SIG-M5 (cell line): ENCODE measurements around the gene KCTD10.
"Not testable (repeated sequence)": the region's sequence is repeated elsewhere in the genome, so short reads cannot be mapped to it uniquely, and the experiment has no call there.

Experiments
- DNase-seq: peaks from one replicate; lab custom pipeline; 2025; lab: John Stamatoyannopoulos, UW

Gene KCTD10

DNA sequence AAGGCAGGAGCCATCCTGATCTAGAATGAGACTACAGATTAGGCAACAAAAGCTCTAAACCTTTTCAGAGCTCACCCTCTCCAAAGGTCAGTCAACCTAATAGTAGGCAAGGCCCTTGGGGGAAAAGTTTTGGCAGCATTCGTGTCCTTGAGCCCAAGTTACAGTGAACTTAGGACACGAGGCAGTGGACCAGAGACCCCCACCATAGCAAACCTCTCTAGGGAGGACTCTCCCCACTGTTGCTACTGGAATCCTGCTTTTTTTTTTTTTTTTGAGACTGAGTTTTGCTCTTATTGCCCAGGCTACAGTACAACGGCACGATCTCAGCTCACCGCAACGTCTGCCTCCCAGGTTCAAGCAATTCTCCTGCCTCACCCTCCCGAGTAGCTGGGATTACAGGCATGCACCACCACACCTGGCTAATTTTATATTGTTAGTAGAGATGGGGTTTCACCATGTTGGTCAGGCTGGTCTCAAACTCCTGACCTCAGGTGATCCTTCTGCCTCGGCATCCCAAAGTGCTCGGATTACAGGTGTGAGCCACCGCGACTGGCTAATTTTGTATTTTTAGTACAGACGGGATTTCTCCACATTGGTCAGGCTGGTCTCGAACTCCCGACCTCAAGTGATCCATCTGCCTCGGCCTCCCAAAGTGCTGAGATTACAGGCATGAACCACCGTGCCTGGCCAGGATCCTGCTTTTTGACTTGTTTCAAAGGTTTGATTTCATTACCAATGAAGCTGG, 3.4 kb downstream of the KCTD10 start:
- DNase-seq, result not testable (repeated sequence)

DNA sequence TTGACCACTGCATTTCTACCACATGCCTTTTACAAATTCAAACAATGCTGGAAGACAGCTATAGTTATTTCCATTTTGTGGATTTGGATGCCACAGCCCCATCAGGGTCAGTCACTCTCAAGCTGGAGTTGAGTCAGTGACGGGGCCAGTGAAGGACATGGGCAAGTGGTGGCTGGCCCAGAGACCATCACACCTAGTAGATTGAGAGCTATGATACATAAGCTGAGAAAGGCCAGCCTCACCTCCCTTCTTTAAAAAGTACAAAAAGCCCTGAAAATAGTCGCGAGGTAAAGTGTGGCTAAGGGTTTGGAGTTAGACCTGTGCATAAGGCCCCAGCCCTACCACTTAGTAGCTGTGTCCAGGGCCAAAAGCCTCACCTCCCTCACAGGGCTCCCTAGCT, 4.1 kb downstream of the KCTD10 start:
- no peak for DNase-seq

DNA sequence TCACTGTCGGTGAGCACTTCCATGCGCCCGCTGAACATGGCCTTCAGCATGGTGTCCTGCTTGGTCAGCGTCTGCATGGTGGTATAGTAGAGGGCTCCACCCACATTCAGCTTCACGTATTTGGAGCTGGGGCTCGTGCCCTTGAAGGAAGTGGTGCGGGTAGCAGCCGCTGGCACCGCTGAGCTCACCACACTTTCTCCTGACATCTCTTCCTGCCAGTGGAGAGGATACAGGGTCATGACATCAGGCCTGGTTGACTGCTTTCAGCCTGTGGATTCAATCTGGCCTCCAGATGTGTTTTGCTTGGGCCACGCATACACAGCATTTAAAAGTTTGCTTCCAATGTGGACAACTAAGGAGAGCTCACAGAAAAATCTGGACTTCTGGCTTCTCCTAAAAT, 7.6 kb downstream of the KCTD10 start:
- no peak for DNase-seq

DNA sequence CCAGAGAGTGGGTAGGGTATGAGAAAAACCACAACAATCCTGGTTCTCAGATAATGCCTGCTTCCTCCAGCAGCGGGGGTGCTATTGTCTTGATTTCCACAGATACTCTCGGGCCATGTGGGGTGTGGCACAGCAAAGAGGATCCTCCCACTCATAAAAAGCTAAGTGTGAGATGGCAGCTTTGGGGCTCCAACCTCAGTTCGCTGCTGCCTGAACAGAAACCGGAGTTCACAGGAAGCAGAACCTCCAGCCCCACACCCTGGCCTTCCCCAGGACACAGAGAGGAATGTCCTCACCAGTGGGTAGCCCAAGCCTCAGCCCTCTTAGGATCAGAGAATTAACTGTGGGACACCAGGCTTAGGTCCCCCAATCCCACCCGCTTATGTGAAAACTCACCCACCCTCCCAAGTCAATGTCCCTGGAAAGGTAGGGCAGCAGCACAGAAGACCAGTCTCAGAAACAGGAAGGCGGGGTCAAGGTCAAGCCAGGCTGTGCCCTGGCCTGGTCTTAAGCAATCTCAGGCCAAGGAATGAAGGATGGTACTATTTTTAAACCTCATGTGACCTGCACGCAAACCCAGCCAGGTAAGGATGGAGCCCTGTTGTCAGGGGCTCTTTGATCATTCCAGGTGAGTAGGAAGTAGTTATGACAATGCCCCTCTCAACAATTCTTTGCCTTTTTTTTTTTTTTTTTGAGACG, 9.0 kb downstream of the KCTD10 start:
- no peak for DNase-seq

DNA sequence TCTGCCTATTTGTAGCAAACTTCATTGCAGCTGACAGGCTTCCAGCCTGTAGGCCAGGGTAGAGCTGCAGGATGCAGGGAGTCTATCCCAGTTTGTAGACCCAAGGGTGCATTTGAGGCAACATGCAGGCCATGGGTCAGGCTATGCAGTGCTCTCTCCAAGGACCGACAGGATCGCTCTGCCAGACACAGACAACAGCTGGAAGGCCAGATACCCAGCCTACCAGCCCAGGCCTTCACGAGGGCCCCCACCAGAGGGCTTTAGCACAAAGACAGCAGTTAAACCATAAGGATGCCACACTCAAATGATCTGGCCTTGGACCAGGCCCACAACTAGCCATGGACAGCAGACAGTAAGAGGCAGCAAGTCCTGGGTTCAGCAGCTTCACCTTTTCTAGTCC, 10.3 kb downstream of the KCTD10 start:
- DNase-seq, result no peak

DNA sequence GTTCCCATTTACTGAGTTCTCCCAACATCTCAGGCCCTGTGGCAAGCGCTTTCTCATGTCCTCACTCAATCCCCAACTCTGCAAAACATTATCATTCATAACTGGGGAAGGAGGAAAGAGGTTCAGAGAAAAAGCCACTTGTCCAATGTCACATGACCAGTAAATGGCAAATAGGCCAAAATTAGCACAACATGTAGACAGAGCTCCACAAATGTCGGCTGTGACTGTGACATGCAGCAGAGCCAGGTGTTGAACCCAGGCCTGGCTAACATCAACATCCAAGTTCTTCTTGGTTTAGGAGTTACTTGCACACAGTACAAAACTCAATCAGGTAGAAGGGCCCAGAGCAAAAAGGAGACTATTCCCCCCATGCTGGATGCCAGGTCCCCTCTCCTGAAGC, 10.8 kb downstream of the KCTD10 start:
- DNase-seq, result no peak

DNA sequence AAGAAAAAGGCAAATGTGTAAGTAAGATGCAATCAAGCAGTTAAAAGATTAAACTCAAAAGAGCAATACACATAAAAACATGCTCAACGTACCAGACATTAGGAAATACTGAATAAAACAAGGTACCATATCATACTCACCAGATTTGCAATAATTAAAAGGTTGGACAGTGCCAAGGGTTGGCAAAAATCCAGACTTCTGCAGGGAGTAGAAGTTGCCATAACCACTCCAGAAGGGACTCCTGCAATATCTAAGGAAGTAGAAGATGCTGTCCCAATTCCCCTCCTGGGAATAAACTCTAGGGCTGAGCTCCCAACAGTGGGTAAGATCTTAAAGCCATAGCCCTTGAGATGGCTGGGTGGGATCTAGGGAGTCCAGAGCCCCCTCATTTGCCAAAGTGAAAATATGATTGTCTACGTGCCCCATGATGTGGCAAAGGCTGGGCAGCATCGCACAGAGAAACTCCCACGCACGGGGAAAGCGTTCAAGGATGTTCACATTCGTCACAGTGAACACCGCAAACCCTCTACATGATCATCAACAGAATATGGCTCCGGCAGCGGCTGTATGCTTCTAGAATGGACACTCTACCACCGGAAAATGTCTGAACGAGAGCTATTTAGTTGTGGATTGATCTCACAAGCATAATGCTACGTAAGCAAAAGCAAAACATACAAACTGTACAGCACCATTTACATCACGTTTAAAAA, 12.3 kb downstream of the KCTD10 start:
- DNase-seq, result no peak

DNA sequence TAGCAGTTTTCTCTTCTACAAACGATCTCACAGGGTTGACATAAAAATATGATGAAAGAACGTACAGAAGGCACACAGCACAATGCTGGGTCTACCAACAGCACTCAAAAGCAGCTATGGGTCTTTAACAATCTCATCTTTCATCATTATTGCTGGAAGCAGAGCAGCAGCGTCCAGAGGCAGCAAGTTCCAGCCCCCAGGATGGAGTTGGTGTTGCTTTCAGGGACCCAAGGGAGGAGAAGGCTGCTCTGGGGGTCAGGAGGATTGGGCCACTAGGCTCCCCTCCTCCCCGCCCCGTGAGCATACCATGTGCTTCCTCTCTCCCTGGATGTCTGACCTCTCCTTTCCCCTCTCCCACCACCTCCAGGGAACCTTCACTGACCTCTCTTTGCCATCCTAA, 13.3 kb downstream of the KCTD10 start:
- DNase-seq, result no peak

DNA sequence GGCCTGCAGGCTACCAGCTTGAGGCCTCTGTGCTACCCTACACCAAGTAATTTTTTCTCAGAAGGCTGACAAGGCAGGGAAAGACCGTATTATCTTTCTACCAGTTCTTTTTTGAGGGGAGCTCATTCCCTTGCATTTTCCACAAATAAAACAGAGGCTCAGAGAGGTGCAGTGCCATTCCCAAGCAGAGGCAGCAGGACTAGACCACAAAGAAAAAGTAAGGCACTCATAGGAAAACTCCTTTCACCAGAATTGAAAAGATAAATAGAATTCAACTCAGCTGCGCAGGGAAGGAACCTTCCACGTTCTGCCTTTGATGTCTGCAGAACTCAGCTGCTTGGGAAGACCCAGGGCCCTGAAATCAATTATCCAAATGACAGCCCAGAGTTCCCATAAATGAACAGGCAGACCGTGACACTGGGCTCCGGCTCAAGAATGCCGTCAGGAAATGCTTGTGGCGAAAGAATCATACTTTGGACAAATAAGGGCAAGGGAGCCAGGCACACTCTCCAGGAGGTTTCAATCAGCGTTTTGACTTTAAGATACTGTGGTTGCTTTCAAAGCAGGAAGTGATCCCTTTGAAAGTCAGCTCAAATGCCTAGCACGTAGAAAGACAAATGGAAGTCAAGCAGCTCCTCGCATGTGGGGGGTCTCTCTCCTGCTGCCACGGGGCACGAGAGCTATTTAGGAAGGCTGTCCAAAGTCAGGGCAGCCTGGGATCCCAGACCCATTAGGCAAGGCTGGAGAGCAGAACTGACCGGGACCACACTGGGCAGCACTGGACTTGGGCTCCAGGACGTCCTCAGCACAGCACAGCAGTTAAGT, 14.0 kb downstream of the KCTD10 start:
- no peak for DNase-seq

DNA sequence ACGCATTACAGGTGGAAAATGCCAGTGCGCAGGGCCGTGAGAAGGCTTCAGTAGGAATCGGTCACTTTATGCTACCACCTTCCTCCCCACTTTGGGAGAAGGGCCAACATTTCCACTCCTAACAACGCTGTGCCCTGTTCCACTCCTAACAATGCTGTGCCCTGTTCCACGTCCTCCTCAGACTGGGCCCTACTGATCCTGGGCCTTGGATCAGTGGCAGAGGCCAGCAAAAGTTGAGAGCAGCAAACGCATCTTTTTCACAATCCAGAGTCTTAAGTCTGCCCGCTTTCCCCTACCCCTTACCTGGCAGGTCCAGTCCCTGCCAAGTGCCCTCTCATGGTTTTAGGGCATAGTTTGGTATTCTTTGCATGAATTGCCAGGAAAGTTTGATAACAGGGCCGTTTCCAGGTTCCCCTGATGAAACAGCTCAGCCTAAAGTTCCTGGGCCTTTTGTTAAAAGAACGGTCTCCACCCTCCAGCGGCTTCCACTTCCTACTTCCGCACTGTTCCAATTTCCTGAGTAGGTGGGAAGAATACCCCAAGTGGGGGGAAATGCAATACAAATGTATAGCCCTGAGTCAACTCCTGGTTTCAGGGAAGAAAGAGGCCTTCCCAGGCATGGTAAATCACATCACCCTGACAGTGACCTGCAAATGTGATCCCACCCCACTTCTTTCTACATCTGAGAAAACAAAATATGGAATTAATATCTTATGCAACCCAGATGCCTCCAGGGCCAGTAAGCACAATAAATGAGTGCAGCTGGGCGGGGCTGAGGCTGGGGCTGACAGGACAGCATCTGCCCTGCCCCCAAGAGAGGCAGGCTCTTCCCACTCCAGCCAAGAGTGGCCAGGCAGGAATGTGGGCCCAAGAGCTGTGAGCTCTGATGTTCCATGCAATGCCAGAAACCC, 15.0 kb downstream of the KCTD10 start:
- DNase-seq, result no peak

DNA sequence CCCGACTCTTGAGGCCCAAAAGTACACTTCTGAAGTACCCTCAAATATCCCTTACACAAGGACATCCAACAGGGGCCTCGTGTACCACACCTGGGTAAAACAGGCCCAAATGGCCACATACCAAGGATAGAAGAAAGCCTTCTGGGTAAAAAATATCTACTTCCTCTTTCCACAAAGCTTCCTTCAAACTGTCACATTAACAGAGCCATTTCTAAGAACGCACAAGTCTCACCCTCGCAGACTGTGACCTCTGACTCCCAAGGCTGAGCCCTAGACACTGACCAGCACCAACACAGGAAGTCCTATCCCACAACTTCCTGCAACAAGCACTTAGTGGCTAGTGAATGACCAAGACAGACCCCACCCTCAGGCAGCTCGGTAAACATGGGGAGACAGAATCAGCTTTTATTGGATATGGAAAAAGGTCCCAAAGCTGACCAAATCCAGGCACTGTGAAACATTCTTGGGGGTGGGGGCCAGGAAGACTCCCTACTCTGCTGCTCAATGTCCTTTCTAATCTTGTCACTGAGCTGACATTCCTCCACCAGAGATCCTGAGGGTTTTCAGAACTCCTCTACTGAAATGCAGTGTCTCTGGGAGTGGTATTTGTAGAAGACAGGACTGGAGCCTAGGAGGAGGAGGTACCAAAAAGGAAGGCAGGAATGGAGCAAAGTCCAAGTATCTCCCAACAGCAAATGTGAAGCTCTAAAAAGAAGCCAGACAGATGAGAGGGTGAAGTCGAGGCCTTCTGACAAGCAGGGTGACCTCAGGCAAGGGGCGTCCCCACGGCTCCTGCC, 15.9 kb downstream of the KCTD10 start:
- no peak for DNase-seq

DNA sequence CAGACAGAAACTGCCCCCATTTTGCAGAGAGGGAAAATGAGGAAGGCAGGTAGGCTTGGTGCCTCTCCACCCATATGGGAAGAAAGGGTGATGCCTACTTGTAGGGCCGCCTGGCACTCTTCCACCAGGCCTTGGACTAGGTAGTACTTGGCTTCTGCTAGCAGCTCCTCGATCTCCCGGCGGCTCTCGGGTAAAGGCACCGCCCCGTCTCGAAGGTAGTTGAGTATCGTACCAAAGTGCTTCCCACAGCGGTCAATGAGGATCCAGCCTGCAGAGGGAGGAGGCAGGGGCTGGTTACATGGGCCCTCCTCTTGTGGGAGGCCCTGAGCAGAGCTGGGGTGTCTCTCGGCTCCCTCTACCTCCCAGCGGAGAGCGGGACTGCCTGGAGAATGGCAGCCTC, 16.6 kb downstream of the KCTD10 start:
- no peak for DNase-seq

DNA sequence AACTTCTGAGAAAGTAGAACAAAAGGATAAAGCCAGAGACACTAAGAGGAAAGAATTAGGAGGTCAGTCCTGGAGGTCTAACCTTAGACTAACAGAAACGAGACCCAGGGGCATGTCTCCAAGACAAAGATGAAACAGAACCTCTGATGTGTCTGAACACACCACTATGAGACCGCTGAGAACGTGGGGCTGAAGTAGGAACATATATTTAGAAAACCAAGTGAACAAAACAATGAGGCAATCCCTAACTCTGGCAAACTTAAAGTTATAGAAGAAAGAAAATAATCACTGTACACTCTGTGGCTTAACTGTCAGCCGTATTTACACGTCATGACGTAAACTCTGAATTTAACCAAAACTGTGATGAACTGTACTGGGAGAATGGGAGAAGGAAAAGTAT, 17.9 kb downstream of the KCTD10 start:
- no peak for DNase-seq

DNA sequence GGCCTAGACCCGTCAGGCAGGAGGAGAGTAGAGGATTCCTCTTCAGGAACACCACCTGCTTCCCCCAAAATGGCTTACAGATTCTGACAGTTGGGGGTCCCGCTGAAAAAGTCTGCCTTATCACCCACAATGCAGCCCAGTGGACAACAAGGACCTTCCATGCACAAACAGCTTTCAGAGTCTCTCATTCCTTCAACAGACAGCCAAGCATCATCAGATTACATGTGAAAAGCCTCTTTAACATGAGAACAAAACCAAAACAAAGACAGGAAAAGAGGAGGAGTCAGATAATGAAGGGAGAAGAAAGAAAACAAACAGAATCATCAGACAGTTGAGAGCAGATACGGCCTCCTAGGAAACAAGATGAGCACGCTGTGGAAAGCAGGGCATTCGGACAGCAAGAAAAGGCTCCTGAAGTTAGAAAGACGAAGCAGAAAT, 18.3 kb downstream of the KCTD10 start:
- DNase-seq, result no peak

DNA sequence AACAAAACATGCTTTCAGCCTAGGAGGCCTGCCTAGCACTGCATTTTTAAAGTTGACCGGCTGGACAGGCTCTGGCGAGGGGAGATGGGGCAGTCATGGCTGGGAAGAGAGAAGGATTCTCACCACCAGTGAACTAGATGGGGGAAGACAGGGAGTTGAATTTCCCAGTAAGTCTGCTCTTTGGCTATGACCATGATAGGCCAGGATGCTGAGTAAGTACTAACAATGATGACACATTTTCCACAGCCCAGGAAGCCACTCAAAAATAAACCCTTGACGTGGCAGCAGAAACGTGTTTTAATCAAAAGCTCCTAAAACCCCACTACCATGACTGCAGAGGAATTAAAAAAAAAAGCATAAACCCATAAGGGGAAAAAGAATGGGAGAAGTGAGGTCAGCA, 19.0 kb downstream of the KCTD10 start:
- no peak for DNase-seq

DNA sequence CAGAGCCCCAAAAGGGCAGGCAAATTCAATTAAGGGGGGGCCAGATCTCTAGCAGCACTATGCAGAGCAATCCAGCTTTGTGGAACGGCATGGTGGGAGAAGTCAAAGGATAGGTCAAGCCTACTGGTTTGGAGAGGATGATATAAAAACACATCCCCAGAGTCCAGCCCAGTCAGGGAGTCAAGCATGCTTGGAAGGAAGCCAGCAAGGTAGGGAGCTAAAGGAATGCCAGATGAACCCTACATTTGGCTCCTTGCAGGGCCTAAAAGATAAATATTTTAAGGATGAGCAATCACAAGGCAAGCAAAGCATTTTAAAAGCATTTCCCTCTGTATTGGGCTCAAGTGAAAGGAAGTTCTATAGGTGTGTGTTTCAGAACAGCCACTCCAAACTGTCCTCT, 21.4 kb downstream of the KCTD10 start:
- no peak for DNase-seq

DNA sequence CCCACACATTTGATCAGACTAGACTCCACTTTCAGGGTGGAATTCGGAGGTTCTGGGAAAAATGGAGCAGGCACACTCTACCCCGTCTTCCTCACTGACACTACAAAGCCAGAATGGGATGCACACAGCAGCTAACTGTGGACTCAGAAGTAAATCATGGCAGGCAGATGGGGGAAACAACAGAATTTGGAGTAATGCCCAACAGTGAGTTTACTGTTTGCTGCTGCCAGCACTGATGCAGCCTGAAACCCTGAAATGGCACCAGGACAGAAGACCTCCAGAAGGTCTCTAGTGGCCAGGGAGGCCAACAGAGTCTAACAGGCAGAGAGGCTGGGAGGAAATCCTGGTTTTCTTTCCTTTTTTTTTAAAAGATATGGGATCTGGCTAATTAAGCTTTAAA, 24.6 kb downstream of the KCTD10 start:
- no peak for DNase-seq

DNA sequence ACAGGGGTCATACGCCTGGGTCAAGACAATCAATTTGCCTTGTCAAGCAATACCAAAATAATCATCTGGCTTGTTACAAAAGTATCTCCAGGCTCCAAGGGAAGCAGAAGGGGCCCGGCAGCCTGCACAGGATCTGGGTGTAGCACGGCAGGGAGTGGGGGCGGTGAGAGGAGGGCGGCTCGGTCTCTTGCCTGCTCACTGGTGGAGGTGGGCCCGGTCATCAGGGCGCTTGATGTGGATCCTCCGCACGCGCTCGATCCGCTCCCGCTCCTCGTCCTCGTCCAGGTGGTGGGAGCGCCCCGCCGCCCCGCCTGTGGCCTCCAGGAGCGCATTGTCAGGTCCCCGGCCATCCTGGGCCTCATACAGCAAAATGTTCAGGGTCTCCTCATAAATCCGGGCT, 25.7 kb downstream of the KCTD10 start:
- no peak for DNase-seq

DNA sequence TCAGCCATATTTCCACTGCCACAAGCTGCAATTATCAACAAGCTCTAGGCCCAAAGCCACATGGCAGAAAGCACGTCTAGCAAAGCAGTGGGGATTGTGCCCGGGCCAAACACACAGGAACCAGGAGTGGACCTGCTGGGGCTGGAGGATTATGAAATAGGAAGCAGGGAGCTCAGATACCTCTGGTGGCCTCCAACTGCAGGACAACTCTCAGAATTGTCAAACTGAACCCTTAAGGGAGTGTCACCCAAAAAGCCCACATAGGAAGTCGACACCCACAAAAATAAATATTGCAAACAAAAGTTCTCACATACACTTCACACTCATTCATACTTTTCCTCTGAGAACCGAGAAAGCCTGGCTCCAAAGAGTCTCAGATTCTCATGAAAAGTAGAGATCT, 26.1 kb downstream of the KCTD10 start:
- no peak for DNase-seq

DNA sequence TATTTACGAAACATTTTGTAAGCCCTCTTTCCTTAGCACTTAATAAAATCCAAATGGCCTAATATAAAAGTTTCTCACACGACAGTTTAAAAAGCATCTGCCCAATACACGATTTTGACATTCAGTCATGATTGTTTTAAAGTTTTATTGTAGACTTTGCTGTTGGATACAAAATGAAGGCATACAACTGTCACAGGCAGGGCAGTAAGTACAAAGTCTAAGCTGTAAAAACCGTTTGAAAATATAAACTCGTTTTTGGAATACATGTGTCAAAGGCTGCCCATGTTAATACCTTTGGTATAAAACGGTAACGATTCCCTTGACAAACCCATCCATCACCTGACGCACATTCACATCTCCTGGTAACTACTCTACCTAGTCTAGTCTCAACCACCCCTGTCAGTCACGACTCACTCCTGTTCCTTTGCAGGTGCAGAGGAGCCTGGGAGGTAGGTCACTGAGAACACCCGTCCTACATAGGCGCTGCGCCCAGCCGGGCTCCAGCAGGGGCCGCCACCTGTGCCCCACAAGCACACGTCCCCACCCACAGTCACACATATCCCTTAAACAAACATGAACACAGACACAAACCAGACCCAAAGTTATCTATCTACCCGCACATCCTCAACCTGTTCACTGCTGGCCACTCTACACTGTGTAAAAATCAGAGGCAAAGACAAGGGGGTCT, 27.1 kb downstream of the KCTD10 start:
- no peak for DNase-seq
